Ascending aorta (tissue), 2 donors: ENCODE results near the gene BABAM2. TPM values are rescaled to one million over a fixed set of nuclear protein-coding genes. Genes with fewer than 3 reads are reported as not detected.

Experiments used
- DNase-seq, 2 donors: peaks; one replicate each; pipeline ENCODE4 v3.0.0-alpha.2; 2019; ENCODE audit warnings: low spot score in 2 of 2
- H3K27ac ChIP-seq, 2 donors: fragments of 200-600 bp; sonication (generic); one replicate each; pipeline ENCODE4 v1.5.1; 2016 to 2017; ENCODE audit warnings: mild to moderate bottlenecking in 1 of 2
- H3K27me3 ChIP-seq: fragments of 200-600 bp; sonication (generic); one replicate; pipeline ENCODE4 v1.5.1; 2017
- H3K36me3 ChIP-seq, 2 donors: fragments of 200-600 bp; sonication (generic); one replicate each; pipeline ENCODE4 v1.5.1; 2016
- H3K4me1 ChIP-seq, 2 donors: fragments of 200-600 bp; sonication (generic); one replicate each; pipeline ENCODE4 v1.5.1; 2016 to 2017; ENCODE audit warnings: mild to moderate bottlenecking in 1 of 2
- H3K4me3 ChIP-seq, 2 donors: fragments of 200-600 bp; sonication (generic); one replicate each; pipeline ENCODE4 v1.5.1; 2016 to 2017; ENCODE audit warnings: mild to moderate bottlenecking in 1 of 2
- H3K9me3 ChIP-seq, 2 donors: fragments of 200-600 bp; sonication (generic); one replicate each; pipeline ENCODE4 v1.5.1; 2016
- CTCF ChIP-seq, 3 experiments: fragments of 200-600 bp in 2 of 3; fragments of 450-650 bp in 1 of 3; sonication (generic) in 2 of 3; IDR thresholded peaks; one replicate each; pipeline ENCODE4 v1.5.1; 2016 to 2019; ENCODE audit warnings: antibody characterized with exemption in 3 of 3, mild to moderate bottlenecking in 1 of 3, moderate library complexity in 1 of 3
- intact Hi-C: fragments of 100-400 bp; cut with DNase I; formaldehyde crosslinking; loops from one replicate; pipeline ENCODE4 v1.15.1; 2023
- total RNA-seq: library from RNA; depleted of rRNA; stranded (reverse); fragments of >200 nt; gene quantifications from one replicate; pipeline ENCODE4 v1.1.0, GENCODE V29; 2016

Gene BABAM2
- total RNA-seq, 1 donor from 2014 or later: 19.6 TPM

GRCh38 chr2:28348149-28348567 lies 457.6 kb downstream of the BABAM2 start:
- Histone ChIP-seq H3K9me3 (no peaks in the 10 kb centered on the region), H3K4me1 (peaks cover 5 to 12% of the 10 kb centered on the region in 2 donors), H3K27me3 (no peaks in the 10 kb centered on the region), H3K36me3 (no peaks in the 10 kb centered on the region), H3K27ac (no peak overlapping the region), H3K4me3 (peak overlapping the region in 1 of 2 donors; percentile 12)
- intact Hi-C loops: no loop called here
- DNase-seq: no peak
- TF ChIP-seq CTCF (IDR thresholded peaks at IDR 0.05): no peak

GRCh38 chr2:28348921-28349320 lies 458.4 kb downstream of the BABAM2 start:
- peaks cover under 1 to 8% of the 10 kb centered on the region in 2 donors for H3K4me1 ChIP-seq
- no peak for DNase-seq
- H3K27ac ChIP-seq: no peak overlapping the region
- no peak for TF ChIP-seq CTCF (IDR thresholded peaks at IDR 0.05)
- no peaks in the 10 kb centered on the region for H3K36me3 ChIP-seq
- intact Hi-C loops: no loop called here
- H3K4me3 ChIP-seq: no peak overlapping the region
- H3K27me3 ChIP-seq: no peaks in the 10 kb centered on the region
- H3K9me3 ChIP-seq: no peaks in the 10 kb centered on the region

GRCh38 chr2:28349546-28350165 lies 459.1 kb downstream of the BABAM2 start:
- H3K9me3 ChIP-seq: no peaks in the 10 kb centered on the region
- intact Hi-C loops: no loop called here
- no peak overlapping the region for H3K4me3 ChIP-seq
- peaks cover 0 to 4% of the 10 kb centered on the region in 2 donors for H3K4me1 ChIP-seq
- H3K36me3 ChIP-seq: no peaks in the 10 kb centered on the region
- DNase-seq: no peak
- H3K27ac ChIP-seq: no peak overlapping the region
- H3K27me3 ChIP-seq: no peaks in the 10 kb centered on the region
- no peak for TF ChIP-seq CTCF (IDR thresholded peaks at IDR 0.05)

- no peak overlapping the region for H3K27ac ChIP-seq
- H3K27me3 ChIP-seq: no peaks in the 10 kb centered on the region
- intact Hi-C loops: no loop called here
- peaks cover 0 to 4% of the 10 kb centered on the region in 2 donors for H3K4me1 ChIP-seq
- no peak overlapping the region for H3K4me3 ChIP-seq
- TF ChIP-seq CTCF (IDR thresholded peaks at IDR 0.05): no peak
- DNase-seq: no peak
- H3K36me3 ChIP-seq: no peaks in the 10 kb centered on the region
- no peaks in the 10 kb centered on the region for H3K9me3 ChIP-seq
Measured at GRCh38 chr2:28350196-28350595, 459.7 kb downstream of the BABAM2 start.

GRCh38 chr2:28350791-28351285 lies 460.3 kb downstream of the BABAM2 start:
- intact Hi-C loops: no loop called here
- peaks cover 6 to 10% of the 10 kb centered on the region in 2 donors for H3K4me1 ChIP-seq
- no peak for TF ChIP-seq CTCF (IDR thresholded peaks at IDR 0.05)
- no peak overlapping the region for H3K27ac ChIP-seq
- no peak overlapping the region for H3K4me3 ChIP-seq
- no peaks in the 10 kb centered on the region for H3K36me3 ChIP-seq
- no peaks in the 10 kb centered on the region for H3K9me3 ChIP-seq
- no peak for DNase-seq
- no peaks in the 10 kb centered on the region for H3K27me3 ChIP-seq
